Gastroesophageal sphincter (tissue), 3 donors: ENCODE results near the gene PPL.
A peak's percentile ranks its signal among the peaks of the same experiment; 100 is the strongest.

Source experiments
- POLR2AphosphoS5 ChIP-seq: sonication (generic); formaldehyde crosslinking; IDR thresholded peaks from one replicate; pipeline ENCODE4 v1.6.1; 2017; ENCODE audit warnings: antibody characterized with exemption
- TF ChIP-seq, protein P1 (sequence below), 4 experiments: fragments of 200-600 bp in 2 of 4; fragments of 450-650 bp in 2 of 4; sonication (generic) in 1 of 4; IDR thresholded peaks; one replicate each; pipeline ENCODE4 v1.5.1; 2017 to 2019; ENCODE audit warnings: antibody characterized with exemption in 4 of 4, mild to moderate bottlenecking in 2 of 4, moderate library complexity in 2 of 4

GRCh38 chr16:4935241-4935855 is 1.6 kb downstream of the PPL start:
- TF ChIP-seq, protein P1, sequence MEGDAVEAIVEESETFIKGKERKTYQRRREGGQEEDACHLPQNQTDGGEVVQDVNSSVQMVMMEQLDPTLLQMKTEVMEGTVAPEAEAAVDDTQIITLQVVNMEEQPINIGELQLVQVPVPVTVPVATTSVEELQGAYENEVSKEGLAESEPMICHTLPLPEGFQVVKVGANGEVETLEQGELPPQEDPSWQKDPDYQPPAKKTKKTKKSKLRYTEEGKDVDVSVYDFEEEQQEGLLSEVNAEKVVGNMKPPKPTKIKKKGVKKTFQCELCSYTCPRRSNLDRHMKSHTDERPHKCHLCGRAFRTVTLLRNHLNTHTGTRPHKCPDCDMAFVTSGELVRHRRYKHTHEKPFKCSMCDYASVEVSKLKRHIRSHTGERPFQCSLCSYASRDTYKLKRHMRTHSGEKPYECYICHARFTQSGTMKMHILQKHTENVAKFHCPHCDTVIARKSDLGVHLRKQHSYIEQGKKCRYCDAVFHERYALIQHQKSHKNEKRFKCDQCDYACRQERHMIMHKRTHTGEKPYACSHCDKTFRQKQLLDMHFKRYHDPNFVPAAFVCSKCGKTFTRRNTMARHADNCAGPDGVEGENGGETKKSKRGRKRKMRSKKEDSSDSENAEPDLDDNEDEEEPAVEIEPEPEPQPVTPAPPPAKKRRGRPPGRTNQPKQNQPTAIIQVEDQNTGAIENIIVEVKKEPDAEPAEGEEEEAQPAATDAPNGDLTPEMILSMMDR (IDR thresholded peaks at IDR 0.05), result no peak
- peak; percentile 90 for TF ChIP-seq POLR2AphosphoS5
